HEK293 (cell line): Measurements from ENCODE around the gene NEK6.

Source experiments
- CTCF ChIA-PET: fragments of 350-600 bp; formaldehyde crosslinking; extraction: SDS; loops from one replicate; lab custom pipeline; 2021; ENCODE audit warnings: antibody characterized with exemption; lab: Yijun Ruan, JAX
- POLR2A ChIA-PET: fragments of 300-600 bp; formaldehyde crosslinking; extraction: SDS; loops from one replicate; lab custom pipeline; 2020; ENCODE audit warnings: antibody characterized with exemption, inconsistent platforms; lab: Yijun Ruan, JAX
- H3K27ac ChIP-seq: fragments of 200-500 bp; sonication (Bioruptor generic); 2 replicates; pipeline ENCODE4 v1.5.1; 2014; ENCODE audit warnings: low read depth, low read length, control low read depth, inconsistent platforms; ENCODE audit errors: extremely low read depth
- H3K36me3 ChIP-seq, 2 experiments: fragments of 200-500 bp in 1 of 2; sonication (Bioruptor generic) in 1 of 2; 1 replicate in 1 of 2; 2 replicates in 1 of 2; pipeline ENCODE4 v1.5.1; 2014 to 2017; ENCODE audit warnings: inconsistent platforms in 2 of 2, low read length in 2 of 2; ENCODE audit not compliant: control insufficient read depth in 2 of 2, insufficient read depth in 1 of 2
- H3K4me1 ChIP-seq: fragments of 200-500 bp; sonication (Bioruptor generic); 2 replicates; pipeline ENCODE4 v1.5.1; 2014; ENCODE audit warnings: mild to moderate bottlenecking, low read length, inconsistent platforms; ENCODE audit not compliant: control insufficient read depth, insufficient read depth
- H3K4me3 ChIP-seq: 2 replicates; pipeline ENCODE4 v1.5.1; 2011; ENCODE audit warnings: low read depth, mild to moderate bottlenecking, control low read depth, low read length, moderate library complexity
- H3K9me3 ChIP-seq: fragments of 200-500 bp; sonication (Bioruptor generic); 2 replicates; pipeline ENCODE4 v1.5.1; 2014; ENCODE audit warnings: low read depth, low read length, inconsistent platforms; ENCODE audit not compliant: control insufficient read depth, insufficient read depth
- GLI2 ChIP-seq: fragments of 450-650 bp; formaldehyde crosslinking; IDR thresholded peaks from 2 replicates; pipeline ENCODE4; 2017; ENCODE audit warnings: missing biosample characterization, missing genetic modification characterization, low read depth, borderline replicate concordance
- SETDB1 ChIP-seq: IDR thresholded peaks from one replicate; pipeline ENCODE4 v1.6.1; 2017; ENCODE audit warnings: mild to moderate bottlenecking, low read length, moderate library complexity, mixed read lengths; ENCODE audit not compliant: insufficient read length
- SP7 ChIP-seq: fragments of 450-650 bp; formaldehyde crosslinking; IDR thresholded peaks from 2 replicates; pipeline ENCODE4 v1.5.1; 2016; ENCODE audit warnings: missing biosample characterization, missing genetic modification characterization
- ZBTB1 ChIP-seq: fragments of 450-650 bp; formaldehyde crosslinking; IDR thresholded peaks from 2 replicates; pipeline ENCODE4 v1.5.1; 2016; ENCODE audit warnings: missing biosample characterization, missing genetic modification characterization
- ZBTB17 ChIP-seq: fragments of 450-650 bp; formaldehyde crosslinking; IDR thresholded peaks from 2 replicates; pipeline ENCODE4 v1.5.1; 2016; ENCODE audit warnings: missing biosample characterization, missing genetic modification characterization
- ZNF155 ChIP-seq: fragments of 450-650 bp; formaldehyde crosslinking; IDR thresholded peaks from 2 replicates; pipeline ENCODE4 v1.5.1; 2016; ENCODE audit warnings: missing biosample characterization, missing genetic modification characterization
- ZNF16 ChIP-seq: fragments of 450-650 bp; formaldehyde crosslinking; IDR thresholded peaks from 2 replicates; pipeline ENCODE4 v1.5.1; 2016; ENCODE audit warnings: low read depth, missing biosample characterization, missing genetic modification characterization
- ZNF544 ChIP-seq: fragments of 450-650 bp; formaldehyde crosslinking; IDR thresholded peaks from 2 replicates; pipeline ENCODE4 v1.5.0; 2017; ENCODE audit warnings: missing biosample characterization, missing genetic modification characterization
- ZNF560 ChIP-seq: fragments of 450-650 bp; formaldehyde crosslinking; IDR thresholded peaks from 2 replicates; pipeline ENCODE4 v1.5.1; 2017; ENCODE audit warnings: missing biosample characterization, missing genetic modification characterization, borderline replicate concordance
- ZNF623 ChIP-seq: fragments of 450-650 bp; formaldehyde crosslinking; IDR thresholded peaks from 2 replicates; pipeline ENCODE4 v1.5.1; 2016; ENCODE audit warnings: missing biosample characterization, missing genetic modification characterization
- ZNF660 ChIP-seq: fragments of 450-650 bp; IDR thresholded peaks from 2 replicates; pipeline ENCODE4 v1.5.1; 2018; ENCODE audit warnings: missing biosample characterization, mild to moderate bottlenecking, missing genetic modification characterization
- ZNF830 ChIP-seq: fragments of 450-650 bp; IDR thresholded peaks from 2 replicates; pipeline ENCODE4 v1.5.0; 2018; ENCODE audit warnings: missing biosample characterization, missing genetic modification characterization, low read depth, mild to moderate bottlenecking, moderate library complexity
- TF ChIP-seq, protein P1 (sequence below): fragments of 450-650 bp; formaldehyde crosslinking; IDR thresholded peaks from 2 replicates; pipeline ENCODE4 v1.5.1; 2016; ENCODE audit warnings: missing biosample characterization, missing genetic modification characterization, low read depth
- TF ChIP-seq, protein P2 (sequence below): fragments of 450-650 bp; formaldehyde crosslinking; IDR thresholded peaks from 2 replicates; pipeline ENCODE4 v1.5.1; 2016; ENCODE audit warnings: missing biosample characterization, missing genetic modification characterization
- TF ChIP-seq, protein P3 (sequence below): fragments of 450-650 bp; formaldehyde crosslinking; IDR thresholded peaks from 2 replicates; pipeline ENCODE4 v1.5.1; 2016; ENCODE audit warnings: missing biosample characterization, missing genetic modification characterization, borderline replicate concordance
- TF ChIP-seq, protein P4 (sequence below): fragments of 450-650 bp; formaldehyde crosslinking; IDR thresholded peaks from 2 replicates; pipeline ENCODE4 v1.5.1; 2016; ENCODE audit warnings: missing biosample characterization, missing genetic modification characterization

NEK6 gene

DNA sequence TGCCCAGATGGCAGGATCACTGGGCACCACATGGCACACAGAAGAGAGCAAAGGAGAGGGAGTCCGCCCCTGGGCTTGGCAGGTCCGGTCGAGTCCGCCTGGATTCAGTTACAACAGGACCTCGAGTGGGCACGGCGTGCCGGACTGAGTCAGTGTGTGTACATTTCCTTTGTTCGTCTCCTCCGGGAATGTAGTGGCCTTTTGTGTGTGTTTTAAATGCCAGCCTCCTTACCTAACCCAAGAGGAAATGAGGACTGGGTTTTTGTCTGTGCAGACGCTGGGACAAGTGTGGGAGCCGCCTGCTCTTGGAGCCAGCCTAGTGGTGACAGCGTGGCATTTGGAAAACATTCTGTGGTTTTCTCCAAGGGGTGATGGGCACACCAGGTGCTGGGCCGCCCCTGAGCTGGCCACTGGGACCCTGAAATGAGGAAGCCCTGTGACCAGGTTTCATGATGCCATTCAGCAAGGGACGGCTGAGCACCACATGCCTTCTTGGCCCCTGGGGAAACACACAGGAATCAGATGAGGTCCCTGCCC, 9.6 kb downstream of the NEK6 start (continued):
- TF ChIP-seq, protein P1, sequence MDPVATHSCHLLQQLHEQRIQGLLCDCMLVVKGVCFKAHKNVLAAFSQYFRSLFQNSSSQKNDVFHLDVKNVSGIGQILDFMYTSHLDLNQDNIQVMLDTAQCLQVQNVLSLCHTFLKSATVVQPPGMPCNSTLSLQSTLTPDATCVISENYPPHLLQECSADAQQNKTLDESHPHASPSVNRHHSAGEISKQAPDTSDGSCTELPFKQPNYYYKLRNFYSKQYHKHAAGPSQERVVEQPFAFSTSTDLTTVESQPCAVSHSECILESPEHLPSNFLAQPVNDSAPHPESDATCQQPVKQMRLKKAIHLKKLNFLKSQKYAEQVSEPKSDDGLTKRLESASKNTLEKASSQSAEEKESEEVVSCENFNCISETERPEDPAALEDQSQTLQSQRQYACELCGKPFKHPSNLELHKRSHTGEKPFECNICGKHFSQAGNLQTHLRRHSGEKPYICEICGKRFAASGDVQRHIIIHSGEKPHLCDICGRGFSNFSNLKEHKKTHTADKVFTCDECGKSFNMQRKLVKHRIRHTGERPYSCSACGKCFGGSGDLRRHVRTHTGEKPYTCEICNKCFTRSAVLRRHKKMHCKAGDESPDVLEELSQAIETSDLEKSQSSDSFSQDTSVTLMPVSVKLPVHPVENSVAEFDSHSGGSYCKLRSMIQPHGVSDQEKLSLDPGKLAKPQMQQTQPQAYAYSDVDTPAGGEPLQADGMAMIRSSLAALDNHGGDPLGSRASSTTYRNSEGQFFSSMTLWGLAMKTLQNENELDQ (tag by site-specific recombination), result no peak
- no peak for TF ChIP-seq ZNF155 (tag by site-specific recombination)
- TF ChIP-seq ZNF623 (tag by site-specific recombination), result no peak
- TF ChIP-seq, protein P2, sequence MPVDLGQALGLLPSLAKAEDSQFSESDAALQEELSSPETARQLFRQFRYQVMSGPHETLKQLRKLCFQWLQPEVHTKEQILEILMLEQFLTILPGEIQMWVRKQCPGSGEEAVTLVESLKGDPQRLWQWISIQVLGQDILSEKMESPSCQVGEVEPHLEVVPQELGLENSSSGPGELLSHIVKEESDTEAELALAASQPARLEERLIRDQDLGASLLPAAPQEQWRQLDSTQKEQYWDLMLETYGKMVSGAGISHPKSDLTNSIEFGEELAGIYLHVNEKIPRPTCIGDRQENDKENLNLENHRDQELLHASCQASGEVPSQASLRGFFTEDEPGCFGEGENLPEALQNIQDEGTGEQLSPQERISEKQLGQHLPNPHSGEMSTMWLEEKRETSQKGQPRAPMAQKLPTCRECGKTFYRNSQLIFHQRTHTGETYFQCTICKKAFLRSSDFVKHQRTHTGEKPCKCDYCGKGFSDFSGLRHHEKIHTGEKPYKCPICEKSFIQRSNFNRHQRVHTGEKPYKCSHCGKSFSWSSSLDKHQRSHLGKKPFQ (tag by site-specific recombination), result no peak
- TF ChIP-seq ZNF560 (tag by site-specific recombination), result no peak
- TF ChIP-seq ZNF830 (tag by site-specific recombination), result no peak
- no peak for TF ChIP-seq ZBTB17
- TF ChIP-seq, all 188 proteins: peak for 0

DNA sequence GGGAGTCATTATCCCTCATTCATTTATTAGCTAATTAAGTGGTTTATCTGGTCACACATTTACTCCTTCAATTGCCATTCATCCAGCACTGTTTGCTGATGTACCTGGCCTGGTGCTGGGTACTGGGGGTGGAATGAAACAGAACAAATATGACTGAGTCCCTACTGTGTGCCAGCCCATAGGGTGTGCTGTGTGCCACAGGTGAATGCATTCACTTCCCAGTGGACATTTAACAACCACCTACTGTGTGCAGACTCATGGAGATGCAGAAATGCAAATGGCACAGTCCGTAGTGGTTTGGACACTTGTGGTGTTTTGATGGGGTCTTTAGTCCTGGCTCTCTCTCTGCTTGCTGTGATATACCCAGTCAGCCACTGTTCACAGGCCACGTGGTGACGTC, 10.5 kb downstream of the NEK6 start:
- H3K4me1 ChIP-seq, result no peaks in the 10 kb centered on the region
- ChIA-PET CTCF (no interaction called here), POLR2A (no interaction called here)

More for the DNA sequence above, 10.5 kb downstream of the NEK6 start:
- H3K27ac ChIP-seq, result no peak overlapping the region
- H3K4me3 ChIP-seq, result no peak overlapping the region
- H3K36me3 ChIP-seq, result peaks cover 0 to 3% of the 10 kb centered on the region in 2 experiments; a peak in 1 of 3 replicates
- TF ChIP-seq, protein P3, sequence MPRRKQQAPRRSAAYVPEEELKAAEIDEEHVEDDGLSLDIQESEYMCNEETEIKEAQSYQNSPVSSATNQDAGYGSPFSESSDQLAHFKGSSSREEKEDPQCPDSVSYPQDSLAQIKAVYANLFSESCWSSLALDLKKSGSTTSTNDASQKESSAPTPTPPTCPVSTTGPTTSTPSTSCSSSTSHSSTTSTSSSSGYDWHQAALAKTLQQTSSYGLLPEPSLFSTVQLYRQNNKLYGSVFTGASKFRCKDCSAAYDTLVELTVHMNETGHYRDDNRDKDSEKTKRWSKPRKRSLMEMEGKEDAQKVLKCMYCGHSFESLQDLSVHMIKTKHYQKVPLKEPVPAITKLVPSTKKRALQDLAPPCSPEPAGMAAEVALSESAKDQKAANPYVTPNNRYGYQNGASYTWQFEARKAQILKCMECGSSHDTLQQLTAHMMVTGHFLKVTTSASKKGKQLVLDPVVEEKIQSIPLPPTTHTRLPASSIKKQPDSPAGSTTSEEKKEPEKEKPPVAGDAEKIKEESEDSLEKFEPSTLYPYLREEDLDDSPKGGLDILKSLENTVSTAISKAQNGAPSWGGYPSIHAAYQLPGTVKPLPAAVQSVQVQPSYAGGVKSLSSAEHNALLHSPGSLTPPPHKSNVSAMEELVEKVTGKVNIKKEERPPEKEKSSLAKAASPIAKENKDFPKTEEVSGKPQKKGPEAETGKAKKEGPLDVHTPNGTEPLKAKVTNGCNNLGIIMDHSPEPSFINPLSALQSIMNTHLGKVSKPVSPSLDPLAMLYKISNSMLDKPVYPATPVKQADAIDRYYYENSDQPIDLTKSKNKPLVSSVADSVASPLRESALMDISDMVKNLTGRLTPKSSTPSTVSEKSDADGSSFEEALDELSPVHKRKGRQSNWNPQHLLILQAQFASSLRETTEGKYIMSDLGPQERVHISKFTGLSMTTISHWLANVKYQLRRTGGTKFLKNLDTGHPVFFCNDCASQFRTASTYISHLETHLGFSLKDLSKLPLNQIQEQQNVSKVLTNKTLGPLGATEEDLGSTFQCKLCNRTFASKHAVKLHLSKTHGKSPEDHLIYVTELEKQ (tag by site-specific recombination), result no peak
- TF ChIP-seq, protein P4, sequence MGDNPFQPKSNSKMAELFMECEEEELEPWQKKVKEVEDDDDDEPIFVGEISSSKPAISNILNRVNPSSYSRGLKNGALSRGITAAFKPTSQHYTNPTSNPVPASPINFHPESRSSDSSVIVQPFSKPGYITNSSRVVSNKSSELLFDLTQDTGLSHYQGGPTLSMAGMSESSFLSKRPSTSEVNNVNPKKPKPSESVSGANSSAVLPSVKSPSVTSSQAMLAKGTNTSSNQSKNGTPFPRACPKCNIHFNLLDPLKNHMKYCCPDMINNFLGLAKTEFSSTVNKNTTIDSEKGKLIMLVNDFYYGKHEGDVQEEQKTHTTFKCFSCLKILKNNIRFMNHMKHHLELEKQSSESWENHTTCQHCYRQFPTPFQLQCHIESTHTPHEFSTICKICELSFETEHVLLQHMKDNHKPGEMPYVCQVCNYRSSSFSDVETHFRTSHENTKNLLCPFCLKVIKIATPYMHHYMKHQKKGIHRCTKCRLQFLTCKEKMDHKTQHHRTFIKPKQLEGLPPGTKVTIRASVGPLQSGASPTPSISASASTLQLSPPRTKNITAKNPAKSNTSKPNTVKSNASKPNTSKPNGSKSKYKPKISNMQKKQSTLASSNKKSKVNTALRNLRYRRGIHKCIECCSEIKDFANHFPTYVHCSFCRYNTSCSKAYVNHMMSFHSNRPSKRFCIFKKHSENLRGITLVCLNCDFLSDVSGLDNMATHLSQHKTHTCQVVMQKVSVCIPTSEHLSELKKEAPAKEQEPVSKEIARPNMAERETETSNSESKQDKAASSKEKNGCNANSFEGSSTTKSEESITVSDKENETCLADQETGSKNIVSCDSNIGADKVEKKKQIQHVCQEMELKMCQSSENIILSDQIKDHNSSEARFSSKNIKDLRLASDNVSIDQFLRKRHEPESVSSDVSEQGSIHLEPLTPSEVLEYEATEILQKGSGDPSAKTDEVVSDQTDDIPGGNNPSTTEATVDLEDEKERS (tag by site-specific recombination), result no peak
- TF ChIP-seq ZNF544 (tag by site-specific recombination) (no peak), SP7 (tag by site-specific recombination) (no peak), GLI2 (tag by site-specific recombination) (no peak), ZBTB1 (tag by site-specific recombination) (no peak), ZNF660 (tag by site-specific recombination) (no peak), SETDB1 (no peak), ZNF16 (no peak)
- H3K9me3 ChIP-seq, result no peaks in the 10 kb centered on the region
